IPS DF 4.7 (cell line): ENCODE results near the gene PITX2.
"Not testable (repeated sequence)": the region's sequence is repeated elsewhere in the genome, so short reads cannot be mapped to it uniquely, and the experiment has no call there.

ENCODE experiments used
- DNase-seq: peaks from one replicate; pipeline ENCODE4 v3.0.0-alpha.2; 2013; ENCODE audit warnings: low spot score; ENCODE audit errors: extremely low read depth

The PITX2 gene

GRCh38 chr4:110612631-110613269, 10.1 kb downstream of the PITX2 start:
- no peak for DNase-seq

DNA sequence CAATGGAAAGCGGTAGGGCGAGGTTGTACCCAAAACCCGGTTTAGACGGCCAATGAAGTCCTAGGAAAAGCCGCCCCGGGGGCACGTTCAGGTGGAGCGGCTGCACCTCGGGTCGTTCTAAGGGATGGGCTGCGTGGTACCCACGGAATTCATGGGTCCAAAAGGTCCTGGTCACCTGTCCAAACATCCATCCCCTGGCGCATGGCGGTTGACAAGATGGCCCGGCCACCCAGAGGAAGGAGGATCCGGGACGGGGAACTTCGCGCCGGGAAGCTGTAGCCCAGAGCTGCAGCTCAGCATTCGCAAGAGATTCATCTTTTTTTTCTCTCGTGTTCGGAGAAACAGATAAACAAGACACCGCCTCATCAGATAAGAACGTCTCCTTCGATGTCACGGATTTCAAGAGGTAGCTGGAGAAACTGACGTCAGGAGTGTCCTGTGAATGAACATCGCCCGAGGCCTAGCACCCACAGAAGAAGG, 10.9 kb downstream of the PITX2 start:
- DNase-seq, result no peak

GRCh38 chr4:110610940-110611831, 11.7 kb downstream of the PITX2 start:
- no peak for DNase-seq

- DNase-seq, result no peak
Observed at GRCh38 chr4:110610620-110610939, 12.3 kb downstream of the PITX2 start.

GRCh38 chr4:110609044-110609750, 13.7 kb downstream of the PITX2 start:
- no peak for DNase-seq

DNA sequence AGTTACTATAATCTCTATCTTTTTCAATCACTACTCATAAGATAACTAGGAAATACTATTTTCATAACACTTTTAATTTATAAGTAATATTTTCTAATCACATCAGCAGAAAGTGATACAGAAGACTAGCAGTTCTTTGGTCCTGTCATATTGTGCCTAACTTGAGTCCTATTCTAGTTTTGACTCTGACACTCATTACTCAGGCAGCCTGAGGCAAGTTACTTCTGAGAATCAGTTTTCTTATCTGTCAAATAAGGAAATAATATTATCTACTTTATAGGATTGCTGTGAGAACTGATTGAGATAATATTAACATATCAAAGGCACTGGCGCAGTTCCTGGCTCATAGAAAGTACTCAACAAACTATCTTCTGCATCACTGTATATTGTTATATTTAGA, 17.8 kb downstream of the PITX2 start:
- DNase-seq, result no peak

DNA sequence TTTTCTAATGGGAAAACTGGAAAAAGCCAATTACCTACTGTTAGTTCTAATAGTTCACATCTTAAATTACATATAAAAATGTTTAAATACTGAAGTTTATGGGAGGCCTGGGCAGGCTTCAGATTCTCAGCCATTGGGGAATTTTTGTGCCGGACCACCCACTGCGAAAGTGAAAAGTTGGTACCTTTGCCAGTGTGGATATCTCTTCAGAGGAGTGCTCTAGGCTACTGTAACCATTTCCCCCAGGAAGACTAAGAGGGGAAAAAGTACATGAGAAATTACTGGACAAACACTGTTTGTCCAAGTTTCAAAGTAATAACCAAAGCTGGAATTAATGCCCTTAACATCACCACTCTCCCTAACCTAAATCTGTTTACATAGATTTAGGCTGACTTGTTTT, 20.8 kb downstream of the PITX2 start:
- no peak for DNase-seq

DNA sequence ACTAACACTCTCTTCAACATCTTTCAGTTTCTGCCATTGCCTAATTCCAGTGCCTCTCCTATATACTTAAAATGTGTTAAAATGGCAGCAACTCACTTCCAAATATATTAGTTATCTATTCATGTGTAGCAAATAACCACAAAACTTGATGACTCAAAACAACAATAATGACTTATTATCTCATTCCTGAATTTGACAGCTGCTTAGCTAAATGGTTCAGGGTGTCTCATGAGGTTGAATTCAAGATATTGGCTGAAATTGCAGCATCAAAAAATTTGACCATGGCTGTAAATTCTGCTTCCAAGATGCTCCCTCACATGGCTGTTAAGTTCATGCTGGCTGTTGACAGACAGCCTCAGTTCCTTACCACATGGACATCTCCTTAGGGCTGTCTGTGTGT, 25.3 kb downstream of the PITX2 start:
- no peak for DNase-seq

DNA sequence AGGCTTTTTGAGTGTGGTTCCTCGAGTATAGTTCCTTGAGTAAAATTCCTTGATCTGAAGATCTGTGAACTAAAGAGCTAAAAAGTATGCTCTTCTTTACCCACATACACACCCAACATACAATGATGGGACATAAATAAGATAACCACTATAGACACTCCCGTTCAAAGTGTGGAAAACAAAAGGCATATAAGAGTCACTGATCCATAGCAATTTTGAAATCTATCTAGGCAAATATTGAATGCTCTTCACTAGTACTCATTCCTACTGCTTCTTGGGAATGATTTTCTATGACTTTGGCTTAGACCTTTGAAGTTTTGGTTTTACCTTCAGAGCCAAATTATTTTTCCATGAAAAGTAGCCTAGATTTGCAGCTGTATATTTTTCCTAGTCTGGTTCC, 26.4 kb downstream of the PITX2 start:
- no peak for DNase-seq

- no peak for DNase-seq
Observed at GRCh38 chr4:110595583-110595982, 27.3 kb downstream of the PITX2 start.

GRCh38 chr4:110589297-110589696, 33.6 kb downstream of the PITX2 start:
- DNase-seq, result no peak

- DNase-seq, result no peak
Observed at GRCh38 chr4:110587666-110588285, 35.1 kb downstream of the PITX2 start.

- DNase-seq, result no peak
Observed at GRCh38 chr4:110586131-110586850, 36.6 kb downstream of the PITX2 start.

- DNase-seq, result not testable (repeated sequence)
Observed at GRCh38 chr4:110576696-110577095, 46.2 kb downstream of the PITX2 start.
